K562 (cell line): ENCODE measurements around the gene TRANK1. TPM values are rescaled to one million over a fixed set of nuclear protein-coding genes. Genes with fewer than 3 reads are reported as not detected.

ENCODE experiments used
- CBFA2T2 ChIP-seq: fragments of 450-650 bp; conservative IDR thresholded peaks from 2 replicates; pipeline ENCODE4 v1.6.1; 2017; ENCODE audit warnings: mild to moderate bottlenecking
- CREM ChIP-seq: IDR thresholded peaks from 2 replicates; pipeline ENCODE4 v1.6.1; 2014; ENCODE audit warnings: antibody characterized with exemption, low read depth
- CTBP1 ChIP-seq: fragments of 450-650 bp; IDR thresholded peaks from 2 replicates; pipeline ENCODE4 v1.6.1; 2016; ENCODE audit warnings: borderline replicate concordance
- FOXJ2 ChIP-seq: fragments of 200-800 bp; sonication (Bioruptor generic); IDR thresholded peaks from 2 replicates; pipeline ENCODE4 v1.6.1; 2016; ENCODE audit warnings: missing genetic modification characterization, missing compliant biosample characterization
- LEF1 ChIP-seq: fragments of 450-650 bp; IDR thresholded peaks from 2 replicates; pipeline ENCODE4 v1.6.1; 2016; ENCODE audit warnings: mild to moderate bottlenecking
- POLR2AphosphoS2 ChIP-seq: IDR thresholded peaks from 2 replicates; pipeline ENCODE4 v1.6.1; 2012; ENCODE audit warnings: low read length, improper control_type of control experiment
- SAFB ChIP-seq: fragments of 200-400 bp; formaldehyde crosslinking; IDR thresholded peaks from 2 replicates; pipeline ENCODE4 v1.6.1; 2017; ENCODE audit warnings: low read depth, low read length, borderline replicate concordance
- SMC3 ChIP-seq: conservative IDR thresholded peaks from 2 replicates; pipeline ENCODE4 v1.6.1; 2011; ENCODE audit warnings: low read depth, low read length, improper control_type of control experiment; ENCODE audit not compliant: insufficient read depth
- SOX6 ChIP-seq: fragments of 450-650 bp; IDR thresholded peaks from 2 replicates; pipeline ENCODE4 v1.6.1; 2014; ENCODE audit warnings: mild to moderate bottlenecking
- TRIM28 ChIP-seq: fragments of 450-650 bp; IDR thresholded peaks from 2 replicates; pipeline ENCODE4 v1.6.1; 2017
- YY1 ChIP-seq, 3 experiments: IDR thresholded peaks; 2 replicates each; pipeline ENCODE4 v1.6.1; 2011; ENCODE audit warnings: low read length in 2 of 3, mild to moderate bottlenecking in 2 of 3, moderate library complexity in 2 of 3, borderline replicate concordance in 1 of 3, control low read depth in 1 of 3, low read depth in 1 of 3; ENCODE audit not compliant: insufficient read depth in 3 of 3, insufficient replicate concordance in 2 of 3, control insufficient read depth in 1 of 3, insufficient read length in 1 of 3; ENCODE audit errors: extremely low read depth in 1 of 3
- ZNF23 ChIP-seq: fragments of 250-450 bp; sonication (Bioruptor Pico); IDR thresholded peaks from 2 replicates; pipeline ENCODE4 v1.4.0; 2020; ENCODE audit warnings: mild to moderate bottlenecking
- ZNF384 ChIP-seq: IDR thresholded peaks from 2 replicates; pipeline ENCODE4 v1.6.1; 2012; ENCODE audit warnings: low read depth, low read length, improper control_type of control experiment
- ZNF589 ChIP-seq: fragments of 200-800 bp; sonication (Bioruptor generic); IDR thresholded peaks from 2 replicates; pipeline ENCODE4 v1.6.1; 2016; ENCODE audit warnings: low read depth, missing genetic modification characterization, missing compliant biosample characterization
- polyA plus RNA-seq, 8 experiments: library from polyadenylated mRNA; depleted of rRNA in 4 of 8; stranded (reverse) in 5 of 8; unstranded in 3 of 8; fragments of >200 nt; fragmentation: Nextera tagmentation in 2 of 8; fragmentation: Illumina TruSeq in 1 of 8; extraction: Ambion mirVana in 2 of 8; extraction: Trizol in 1 of 8; gene quantifications; 2 replicates each; pipeline versions ENCODE4 v1.2.1 to v1.2.3, GENCODE V29; 2011 to 2014; ENCODE audit warnings: inconsistent platforms in 1 of 8, missing spikeins in 1 of 8
- total RNA-seq, 7 experiments: library from RNA; depleted of rRNA in 6 of 7; stranded (reverse); fragments of >200 nt in 6 of 7; fragmentation: Illumina TruSeq in 2 of 7; extraction: Trizol in 2 of 7; gene quantifications; 2 replicates each; pipeline versions ENCODE4 v1.2.1 to v1.2.3, GENCODE V29; 2011 to 2021; ENCODE audit warnings: low replicate concordance in 1 of 7
- TF ChIP-seq, protein P1 (sequence below): fragments of 450-650 bp; IDR thresholded peaks from 2 replicates; pipeline ENCODE4 v1.6.1; 2017; ENCODE audit warnings: antibody characterized with exemption, mild to moderate bottlenecking
- TF ChIP-seq, protein P2 (sequence below): sonication (generic); formaldehyde crosslinking; IDR thresholded peaks from 2 replicates; pipeline ENCODE4 v1.8.0; 2022; ENCODE audit warnings: mild to moderate bottlenecking, missing genetic modification reagents
- TF ChIP-seq, protein P3 (sequence below), 2 experiments: fragments of 250-450 bp in 1 of 2; fragments of 450-650 bp in 1 of 2; sonication (Bioruptor Pico) in 1 of 2; IDR thresholded peaks; 2 replicates each; pipeline versions ENCODE4 v1.6.1 to v1.8.0; 2016 to 2021; ENCODE audit warnings: mild to moderate bottlenecking in 2 of 2, moderate library complexity in 2 of 2, missing compliant biosample characterization in 1 of 2, missing genetic modification characterization in 1 of 2
- TF ChIP-seq, protein P4 (sequence below), 2 experiments: fragments of 450-650 bp; IDR thresholded peaks; 2 replicates each; pipeline ENCODE4 v1.6.1; 2016

Gene TRANK1
- total and polyA plus RNA-seq, 9 of the 15 experiments (the other 6 are each of a cell fraction or from before 2014, with no cell fraction given) = 0.41 to 5.3 (median 2.1) TPM

DNA sequence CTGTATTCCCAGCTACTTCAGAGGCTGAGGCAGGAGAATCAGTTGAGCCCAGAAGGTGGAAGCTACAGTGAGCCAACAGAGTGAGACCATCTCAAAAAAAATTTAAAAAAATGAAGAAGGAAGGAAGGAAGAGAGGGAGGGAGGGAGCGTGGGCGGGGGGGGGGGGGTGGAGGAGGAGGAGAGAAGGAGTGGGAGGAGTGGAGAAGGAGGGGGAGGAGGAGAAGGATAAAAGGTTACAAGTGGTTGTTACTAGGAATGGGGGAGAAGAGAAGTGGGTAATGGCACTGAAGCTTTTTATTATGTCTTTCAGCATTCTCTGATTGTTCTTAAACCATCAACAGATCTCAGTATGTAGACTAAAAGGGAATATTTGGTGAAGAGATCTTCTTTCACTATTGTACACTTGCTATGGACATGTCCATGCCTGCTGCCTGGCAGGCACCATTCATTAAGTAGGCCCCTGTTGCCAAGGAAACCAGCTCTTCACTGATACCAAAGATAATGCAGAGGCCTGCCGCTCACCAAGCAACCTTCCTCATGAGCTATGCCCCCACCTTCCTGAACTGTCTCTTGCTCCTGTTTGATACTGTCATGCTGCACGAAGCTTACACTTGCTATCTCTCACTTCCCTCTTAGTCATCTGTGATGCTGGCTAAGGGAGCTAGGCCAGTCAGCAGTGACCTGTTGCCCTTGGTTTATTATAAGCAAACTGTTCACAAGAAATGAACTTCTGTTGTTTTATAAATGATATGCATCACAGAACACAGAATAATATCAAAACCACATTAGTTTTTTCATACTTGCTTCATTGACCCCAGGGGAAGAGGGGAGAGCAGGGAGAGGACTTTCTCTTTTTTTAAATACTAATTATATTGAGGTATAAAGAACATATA lies 24.9 kb upstream of the TRANK1 start (continued):
- peak; percentile 100 for TF ChIP-seq CTBP1
- peak; percentile 92 for TF ChIP-seq LEF1
- TF ChIP-seq ZNF589 (CRISPR knock-in tag) = peak; percentile 66; the same call in 1 of the 2 replicates
- no peak for TF ChIP-seq SAFB
- peak; percentile 89 for TF ChIP-seq CREM
- TF ChIP-seq ZNF23 (CRISPR knock-in tag) = no peak
- peak; percentile 20; the same call in 1 of the 2 replicates for TF ChIP-seq SMC3
- TF ChIP-seq, protein P1, sequence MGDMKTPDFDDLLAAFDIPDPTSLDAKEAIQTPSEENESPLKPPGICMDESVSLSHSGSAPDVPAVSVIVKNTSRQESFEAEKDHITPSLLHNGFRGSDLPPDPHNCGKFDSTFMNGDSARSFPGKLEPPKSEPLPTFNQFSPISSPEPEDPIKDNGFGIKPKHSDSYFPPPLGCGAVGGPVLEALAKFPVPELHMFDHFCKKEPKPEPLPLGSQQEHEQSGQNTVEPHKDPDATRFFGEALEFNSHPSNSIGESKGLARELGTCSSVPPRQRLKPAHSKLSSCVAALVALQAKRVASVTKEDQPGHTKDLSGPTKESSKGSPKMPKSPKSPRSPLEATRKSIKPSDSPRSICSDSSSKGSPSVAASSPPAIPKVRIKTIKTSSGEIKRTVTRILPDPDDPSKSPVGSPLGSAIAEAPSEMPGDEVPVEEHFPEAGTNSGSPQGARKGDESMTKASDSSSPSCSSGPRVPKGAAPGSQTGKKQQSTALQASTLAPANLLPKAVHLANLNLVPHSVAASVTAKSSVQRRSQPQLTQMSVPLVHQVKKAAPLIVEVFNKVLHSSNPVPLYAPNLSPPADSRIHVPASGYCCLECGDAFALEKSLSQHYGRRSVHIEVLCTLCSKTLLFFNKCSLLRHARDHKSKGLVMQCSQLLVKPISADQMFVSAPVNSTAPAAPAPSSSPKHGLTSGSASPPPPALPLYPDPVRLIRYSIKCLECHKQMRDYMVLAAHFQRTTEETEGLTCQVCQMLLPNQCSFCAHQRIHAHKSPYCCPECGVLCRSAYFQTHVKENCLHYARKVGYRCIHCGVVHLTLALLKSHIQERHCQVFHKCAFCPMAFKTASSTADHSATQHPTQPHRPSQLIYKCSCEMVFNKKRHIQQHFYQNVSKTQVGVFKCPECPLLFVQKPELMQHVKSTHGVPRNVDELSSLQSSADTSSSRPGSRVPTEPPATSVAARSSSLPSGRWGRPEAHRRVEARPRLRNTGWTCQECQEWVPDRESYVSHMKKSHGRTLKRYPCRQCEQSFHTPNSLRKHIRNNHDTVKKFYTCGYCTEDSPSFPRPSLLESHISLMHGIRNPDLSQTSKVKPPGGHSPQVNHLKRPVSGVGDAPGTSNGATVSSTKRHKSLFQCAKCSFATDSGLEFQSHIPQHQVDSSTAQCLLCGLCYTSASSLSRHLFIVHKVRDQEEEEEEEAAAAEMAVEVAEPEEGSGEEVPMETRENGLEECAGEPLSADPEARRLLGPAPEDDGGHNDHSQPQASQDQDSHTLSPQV = peak; percentile 78
- peak; percentile 78; the same call in 1 of the 2 replicates for TF ChIP-seq TRIM28
- TF ChIP-seq, protein P2, sequence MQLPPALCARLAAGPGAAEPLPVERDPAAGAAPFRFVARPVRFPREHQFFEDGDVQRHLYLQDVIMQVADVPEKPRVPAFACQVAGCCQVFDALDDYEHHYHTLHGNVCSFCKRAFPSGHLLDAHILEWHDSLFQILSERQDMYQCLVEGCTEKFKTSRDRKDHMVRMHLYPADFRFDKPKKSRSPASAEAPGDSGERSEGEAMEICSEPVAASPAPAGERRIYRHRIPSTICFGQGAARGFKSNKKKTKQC (CRISPR knock-in tag) = no peak
- TF ChIP-seq FOXJ2 (tag) = peak; percentile 89
- peak in 1 of 3 experiments; percentile 59 for TF ChIP-seq YY1 (IDR thresholded peaks at IDR 0.05; ENCODE audit: borderline replicate concordance in 1 of 3, control insufficient read depth in 1 of 3, extremely low read depth in 1 of 3, insufficient read depth in 3 of 3, insufficient read length in 1 of 3, insufficient replicate concordance in 2 of 3, low read depth in 1 of 3, low read length in 2 of 3)
- 0 out of 2 replicates have a peak, but pooled peaks have one; percentile 41 for TF ChIP-seq POLR2AphosphoS2
- TF ChIP-seq SOX6 = peak; percentile 86
- peak; percentile 70 for TF ChIP-seq CBFA2T2
- peak; percentile 51; the same call in 1 of the 2 replicates for TF ChIP-seq ZNF384
- TF ChIP-seq, protein P3, sequence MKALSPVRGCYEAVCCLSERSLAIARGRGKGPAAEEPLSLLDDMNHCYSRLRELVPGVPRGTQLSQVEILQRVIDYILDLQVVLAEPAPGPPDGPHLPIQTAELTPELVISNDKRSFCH (CRISPR knock-in tag; IDR thresholded peaks at IDR 0.05) = no peak
- TF ChIP-seq, protein P3 (tag; IDR thresholded peaks at IDR 0.05) = peak; percentile 76
- TF ChIP-seq, protein P4, sequence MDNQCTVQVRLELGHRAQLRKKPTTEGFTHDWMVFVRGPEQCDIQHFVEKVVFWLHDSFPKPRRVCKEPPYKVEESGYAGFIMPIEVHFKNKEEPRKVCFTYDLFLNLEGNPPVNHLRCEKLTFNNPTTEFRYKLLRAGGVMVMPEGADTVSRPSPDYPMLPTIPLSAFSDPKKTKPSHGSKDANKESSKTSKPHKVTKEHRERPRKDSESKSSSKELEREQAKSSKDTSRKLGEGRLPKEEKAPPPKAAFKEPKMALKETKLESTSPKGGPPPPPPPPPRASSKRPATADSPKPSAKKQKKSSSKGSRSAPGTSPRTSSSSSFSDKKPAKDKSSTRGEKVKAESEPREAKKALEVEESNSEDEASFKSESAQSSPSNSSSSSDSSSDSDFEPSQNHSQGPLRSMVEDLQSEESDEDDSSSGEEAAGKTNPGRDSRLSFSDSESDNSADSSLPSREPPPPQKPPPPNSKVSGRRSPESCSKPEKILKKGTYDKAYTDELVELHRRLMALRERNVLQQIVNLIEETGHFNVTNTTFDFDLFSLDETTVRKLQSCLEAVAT (IDR thresholded peaks at IDR 0.05) = no peak
